ENCODE results near the gene WDR75. TPM values are rescaled to one million over a fixed set of nuclear protein-coding genes. Genes with fewer than 3 reads are reported as not detected.
A peak's percentile ranks its signal among the peaks of the same experiment; 100 is the strongest.

WDR75 gene
- total and polyA plus RNA-seq, 4 experiments from 2014 or later = 12.3 to 61.4 (median 42.1) TPM

GRCh38 chr2:189501487-189501886 lies 60.2 kb downstream of the WDR75 start:
- Histone ChIP-seq H3K4me1 (ENCODE audit: insufficient read depth, low read length) (peaks cover 11% of the 10 kb centered on the region), H3K36me3 (ENCODE audit: insufficient read depth, low read length) (no peaks in the 10 kb centered on the region), H3K4me3 (ENCODE audit: low read length in 2 of 2) (no peak overlapping the region), H3K9me3 (ENCODE audit: control insufficient read depth in 1 of 2, low read length in 2 of 2) (no peaks in the 10 kb centered on the region), H3K27ac (ENCODE audit: low read depth, low read length) (no peak overlapping the region), H3K27me3 (ENCODE audit: insufficient read depth, low read length) (no peaks in the 10 kb centered on the region)
- no peak for DNase-seq
- POLR2A ChIA-PET (ENCODE audit: partially characterized antibody) = no interaction called here
- Mint-ChIP-seq H3K36me3 (no peaks in the 10 kb centered on the region), H3K9me3 (no peaks in the 10 kb centered on the region), H3K4me1 (peaks cover 9 to 13% (median 12%) of the 10 kb centered on the region in 4 donors), H3K27me3 (peaks cover 0 to 3% of the 10 kb centered on the region in 2 donors), H3K4me3 (no peak overlapping the region), H3K27ac (no peak overlapping the region)
- CTCF ChIA-PET (ENCODE audit: partially characterized antibody) = no interaction called here
- intact Hi-C loops (cut with micrococcal nuclease) = no loop called here

GRCh38 chr2:189502714-189503113 lies 61.4 kb downstream of the WDR75 start:
- no peaks in the 10 kb centered on the region for H3K36me3 ChIP-seq (ENCODE audit: insufficient read depth, low read length)
- no peak overlapping the region for H3K27ac ChIP-seq (ENCODE audit: low read depth, low read length)
- Mint-ChIP-seq H3K9me3 (no peaks in the 10 kb centered on the region), H3K36me3 (no peaks in the 10 kb centered on the region), H3K27me3 (peaks cover 0 to 3% of the 10 kb centered on the region in 2 donors), H3K4me3 (no peak overlapping the region), H3K27ac (no peak overlapping the region), H3K4me1 (peaks cover 9 to 13% (median 12%) of the 10 kb centered on the region in 4 donors)
- intact Hi-C loops (cut with micrococcal nuclease) = no loop called here
- CTCF ChIA-PET (ENCODE audit: partially characterized antibody) = no interaction called here
- peaks cover 11% of the 10 kb centered on the region for H3K4me1 ChIP-seq (ENCODE audit: insufficient read depth, low read length)
- no peak for DNase-seq
- H3K4me3 ChIP-seq (ENCODE audit: low read length in 2 of 2) = no peak overlapping the region
- POLR2A ChIA-PET (ENCODE audit: partially characterized antibody) = no interaction called here
- no peaks in the 10 kb centered on the region for H3K27me3 ChIP-seq (ENCODE audit: insufficient read depth, low read length)
- H3K9me3 ChIP-seq (ENCODE audit: control insufficient read depth in 1 of 2, low read length in 2 of 2) = no peaks in the 10 kb centered on the region

GRCh38 chr2:189504238-189504637 lies 63.0 kb downstream of the WDR75 start:
- POLR2A ChIA-PET (ENCODE audit: partially characterized antibody) = no interaction called here

GRCh38 chr2:189505492-189505891 lies 64.2 kb downstream of the WDR75 start:
- peaks cover 0 to 13% (median 6%) of the 10 kb centered on the region in 8 donors for H3K9me3 Mint-ChIP-seq
- Histone ChIP-seq H3K4me3 (ENCODE audit: low read length in 2 of 2) (no peak overlapping the region), H3K4me1 (ENCODE audit: insufficient read depth, low read length) (peaks cover 11% of the 10 kb centered on the region), H3K9me3 (ENCODE audit: control insufficient read depth in 1 of 2, low read length in 2 of 2) (no peaks in the 10 kb centered on the region), H3K36me3 (ENCODE audit: insufficient read depth, low read length) (no peaks in the 10 kb centered on the region), H3K27me3 (ENCODE audit: insufficient read depth, low read length) (no peaks in the 10 kb centered on the region), H3K27ac (ENCODE audit: low read depth, low read length) (no peak overlapping the region)
- peaks cover 9 to 13% (median 12%) of the 10 kb centered on the region in 4 donors for H3K4me1 Mint-ChIP-seq
- ChIA-PET CTCF (ENCODE audit: partially characterized antibody) (no interaction called here), POLR2A (ENCODE audit: partially characterized antibody) (no interaction called here)
- intact Hi-C loops (cut with micrococcal nuclease) = no loop called here
- peak overlapping the region in 2 of 7 donors; percentile 28 to 31 for H3K27ac Mint-ChIP-seq
- H3K36me3 Mint-ChIP-seq = no peaks in the 10 kb centered on the region
- peak overlapping the region in 3 of 8 donors; percentile 2 to 36 (median 29) for H3K4me3 Mint-ChIP-seq
- peaks cover 0 to 3% of the 10 kb centered on the region in 2 donors for H3K27me3 Mint-ChIP-seq
- DNase-seq = no peak

More at GRCh38 chr2:189504238-189504637, 63.0 kb downstream of the WDR75 start:
- intact Hi-C loops (cut with micrococcal nuclease) = no loop called here
- CTCF ChIA-PET (ENCODE audit: partially characterized antibody) = no interaction called here
- H3K27ac Mint-ChIP-seq = no peak overlapping the region
- H3K4me3 ChIP-seq (ENCODE audit: low read length in 2 of 2) = no peak overlapping the region
- H3K27ac ChIP-seq (ENCODE audit: low read depth, low read length) = no peak overlapping the region
- H3K9me3 Mint-ChIP-seq = peaks cover 0 to 11% (median 5%) of the 10 kb centered on the region in 8 donors
- no peaks in the 10 kb centered on the region for H3K9me3 ChIP-seq (ENCODE audit: control insufficient read depth in 1 of 2, low read length in 2 of 2)
- H3K4me1 ChIP-seq (ENCODE audit: insufficient read depth, low read length) = peaks cover 11% of the 10 kb centered on the region
- no peak for DNase-seq
- no peaks in the 10 kb centered on the region for H3K36me3 ChIP-seq (ENCODE audit: insufficient read depth, low read length)
- no peaks in the 10 kb centered on the region for H3K27me3 ChIP-seq (ENCODE audit: insufficient read depth, low read length)
- no peaks in the 10 kb centered on the region for H3K36me3 Mint-ChIP-seq
- peaks cover 0 to 3% of the 10 kb centered on the region in 2 donors for H3K27me3 Mint-ChIP-seq
- H3K4me3 Mint-ChIP-seq = no peak overlapping the region
- peaks cover 9 to 13% (median 12%) of the 10 kb centered on the region in 4 donors for H3K4me1 Mint-ChIP-seq

- Histone ChIP-seq H3K27me3 (ENCODE audit: insufficient read depth, low read length) (no peaks in the 10 kb centered on the region), H3K36me3 (ENCODE audit: insufficient read depth, low read length) (no peaks in the 10 kb centered on the region), H3K9me3 (ENCODE audit: control insufficient read depth in 1 of 2, low read length in 2 of 2) (no peaks in the 10 kb centered on the region), H3K4me3 (ENCODE audit: low read length in 2 of 2) (no peak overlapping the region), H3K4me1 (ENCODE audit: insufficient read depth, low read length) (peaks cover 11% of the 10 kb centered on the region), H3K27ac (ENCODE audit: low read depth, low read length) (no peak overlapping the region)
- POLR2A ChIA-PET (ENCODE audit: partially characterized antibody) = no interaction called here
- intact Hi-C loops (cut with micrococcal nuclease) = no loop called here
- H3K9me3 Mint-ChIP-seq = peaks cover 0 to 13% (median 6%) of the 10 kb centered on the region in 8 donors
- H3K27me3 Mint-ChIP-seq = peaks cover 0 to 3% of the 10 kb centered on the region in 2 donors
- H3K4me3 Mint-ChIP-seq = peak overlapping the region in 1 of 8 donors; percentile 45
- no peaks in the 10 kb centered on the region for H3K36me3 Mint-ChIP-seq
- DNase-seq = no peak
- peaks cover 9 to 13% (median 12%) of the 10 kb centered on the region in 4 donors for H3K4me1 Mint-ChIP-seq
- CTCF ChIA-PET (ENCODE audit: partially characterized antibody) = no interaction called here
- no peak overlapping the region for H3K27ac Mint-ChIP-seq
Measured at GRCh38 chr2:189506514-189506976, 65.3 kb downstream of the WDR75 start.

- H3K9me3 ChIP-seq (ENCODE audit: control insufficient read depth in 1 of 2, low read length in 2 of 2) = no peaks in the 10 kb centered on the region
- Mint-ChIP-seq H3K36me3 (no peaks in the 10 kb centered on the region), H3K27ac (no peak overlapping the region), H3K4me1 (no peaks in the 10 kb centered on the region), H3K27me3 (peaks cover 0 to 4% of the 10 kb centered on the region in 2 donors), H3K4me3 (no peak overlapping the region), H3K9me3 (peaks cover 0 to 13% (median 6%) of the 10 kb centered on the region in 8 donors)
- H3K4me1 ChIP-seq (ENCODE audit: insufficient read depth, low read length) = no peaks in the 10 kb centered on the region
- ChIA-PET CTCF (ENCODE audit: partially characterized antibody) (no interaction called here), POLR2A (ENCODE audit: partially characterized antibody) (no interaction called here)
- H3K4me3 ChIP-seq (ENCODE audit: low read length in 2 of 2) = no peak overlapping the region
- no peaks in the 10 kb centered on the region for H3K27me3 ChIP-seq (ENCODE audit: insufficient read depth, low read length)
- intact Hi-C loops (cut with micrococcal nuclease) = no loop called here
- DNase-seq = no peak
- H3K36me3 ChIP-seq (ENCODE audit: insufficient read depth, low read length) = no peaks in the 10 kb centered on the region
- no peak overlapping the region for H3K27ac ChIP-seq (ENCODE audit: low read depth, low read length)
Measured at GRCh38 chr2:189511210-189511959, 70.1 kb downstream of the WDR75 start.

GRCh38 chr2:189511960-189512319 lies 70.7 kb downstream of the WDR75 start:
- intact Hi-C loops (cut with micrococcal nuclease) = no loop called here
- no peak for DNase-seq
- H3K27me3 Mint-ChIP-seq = peaks cover 0 to 4% of the 10 kb centered on the region in 2 donors
- H3K4me1 Mint-ChIP-seq = no peaks in the 10 kb centered on the region
- ChIA-PET POLR2A (ENCODE audit: partially characterized antibody) (no interaction called here), CTCF (ENCODE audit: partially characterized antibody) (no interaction called here)
- H3K9me3 Mint-ChIP-seq = peaks cover 0 to 13% (median 6%) of the 10 kb centered on the region in 8 donors
- Histone ChIP-seq H3K9me3 (ENCODE audit: control insufficient read depth in 1 of 2, low read length in 2 of 2) (no peaks in the 10 kb centered on the region), H3K36me3 (ENCODE audit: insufficient read depth, low read length) (no peaks in the 10 kb centered on the region), H3K4me1 (ENCODE audit: insufficient read depth, low read length) (no peaks in the 10 kb centered on the region), H3K4me3 (ENCODE audit: low read length in 2 of 2) (no peak overlapping the region), H3K27me3 (ENCODE audit: insufficient read depth, low read length) (no peaks in the 10 kb centered on the region), H3K27ac (ENCODE audit: low read depth, low read length) (no peak overlapping the region)
- no peak overlapping the region for H3K27ac Mint-ChIP-seq
- H3K36me3 Mint-ChIP-seq = no peaks in the 10 kb centered on the region
- H3K4me3 Mint-ChIP-seq = no peak overlapping the region
